Chondrocyte (in vitro differentiated cells): ENCODE measurements around the gene ASS1. TPM values are rescaled to one million over a fixed set of nuclear protein-coding genes. Genes with fewer than 3 reads are reported as not detected.

Experiments used
- DNase-seq: peaks from one replicate; pipeline ENCODE4 v3.0.0; 2021; ENCODE audit warnings: mixed read lengths, low spot score
- H3K27ac Mint-ChIP-seq: one replicate; pipeline ENCODE4 v1.8.0; 2021; ENCODE audit warnings: mild to moderate bottlenecking, moderate library complexity, mixed read lengths; ENCODE audit not compliant: unreplicated experiment
- H3K27me3 Mint-ChIP-seq: 2 replicates; pipeline ENCODE4 v1.8.0; 2021; ENCODE audit warnings: low read depth, mixed read lengths
- H3K36me3 Mint-ChIP-seq: 2 replicates; pipeline ENCODE4 v1.8.0; 2021; ENCODE audit warnings: low read depth, mixed read lengths
- H3K4me1 Mint-ChIP-seq: 2 replicates; pipeline ENCODE4 v1.8.0; 2021; ENCODE audit warnings: low read depth, mild to moderate bottlenecking, mixed read lengths
- H3K4me3 Mint-ChIP-seq: one replicate; pipeline ENCODE4 v1.8.0; 2021; ENCODE audit warnings: mild to moderate bottlenecking, moderate library complexity, mixed read lengths; ENCODE audit not compliant: unreplicated experiment
- H3K9me3 Mint-ChIP-seq: 2 replicates; pipeline ENCODE4 v1.8.0; 2021; ENCODE audit warnings: low read depth, mixed read lengths
- total RNA-seq: library from RNA; stranded (reverse); gene quantifications from 3 replicates; pipeline ENCODE4 v1.2.1, GENCODE V29; 2021
- TF ChIP-seq, protein P1 (sequence below): fragments of 200-600 bp; sonication (generic); IDR thresholded peaks from 2 replicates; pipeline ENCODE4 v1.5.0; 2021; ENCODE audit warnings: antibody characterized with exemption, mild to moderate bottlenecking, moderate library complexity

ASS1 gene
- total RNA-seq, 1 donor from 2014 or later = 193 TPM

- TF ChIP-seq, protein P1, sequence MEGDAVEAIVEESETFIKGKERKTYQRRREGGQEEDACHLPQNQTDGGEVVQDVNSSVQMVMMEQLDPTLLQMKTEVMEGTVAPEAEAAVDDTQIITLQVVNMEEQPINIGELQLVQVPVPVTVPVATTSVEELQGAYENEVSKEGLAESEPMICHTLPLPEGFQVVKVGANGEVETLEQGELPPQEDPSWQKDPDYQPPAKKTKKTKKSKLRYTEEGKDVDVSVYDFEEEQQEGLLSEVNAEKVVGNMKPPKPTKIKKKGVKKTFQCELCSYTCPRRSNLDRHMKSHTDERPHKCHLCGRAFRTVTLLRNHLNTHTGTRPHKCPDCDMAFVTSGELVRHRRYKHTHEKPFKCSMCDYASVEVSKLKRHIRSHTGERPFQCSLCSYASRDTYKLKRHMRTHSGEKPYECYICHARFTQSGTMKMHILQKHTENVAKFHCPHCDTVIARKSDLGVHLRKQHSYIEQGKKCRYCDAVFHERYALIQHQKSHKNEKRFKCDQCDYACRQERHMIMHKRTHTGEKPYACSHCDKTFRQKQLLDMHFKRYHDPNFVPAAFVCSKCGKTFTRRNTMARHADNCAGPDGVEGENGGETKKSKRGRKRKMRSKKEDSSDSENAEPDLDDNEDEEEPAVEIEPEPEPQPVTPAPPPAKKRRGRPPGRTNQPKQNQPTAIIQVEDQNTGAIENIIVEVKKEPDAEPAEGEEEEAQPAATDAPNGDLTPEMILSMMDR = no peak
- Mint-ChIP-seq H3K4me1 (no peaks in the 10 kb centered on the region), H3K27ac (no peak overlapping the region), H3K4me3 (no peak overlapping the region), H3K9me3 (no peaks in the 10 kb centered on the region), H3K27me3 (no peaks in the 10 kb centered on the region), H3K36me3 (peaks cover 12% of the 10 kb centered on the region)
- no peak for DNase-seq
These were observed 26.8 kb downstream of the ASS1 start for GRCh38 chr9:130471411-130472183.

GRCh38 chr9:130472184-130472705 is 27.5 kb downstream of the ASS1 start:
- Mint-ChIP-seq H3K36me3 (peaks cover 12% of the 10 kb centered on the region), H3K27me3 (no peaks in the 10 kb centered on the region), H3K27ac (no peak overlapping the region), H3K4me3 (no peak overlapping the region), H3K9me3 (no peaks in the 10 kb centered on the region), H3K4me1 (no peaks in the 10 kb centered on the region)
- TF ChIP-seq, protein P1 = no peak
- DNase-seq = no peak

DNA sequence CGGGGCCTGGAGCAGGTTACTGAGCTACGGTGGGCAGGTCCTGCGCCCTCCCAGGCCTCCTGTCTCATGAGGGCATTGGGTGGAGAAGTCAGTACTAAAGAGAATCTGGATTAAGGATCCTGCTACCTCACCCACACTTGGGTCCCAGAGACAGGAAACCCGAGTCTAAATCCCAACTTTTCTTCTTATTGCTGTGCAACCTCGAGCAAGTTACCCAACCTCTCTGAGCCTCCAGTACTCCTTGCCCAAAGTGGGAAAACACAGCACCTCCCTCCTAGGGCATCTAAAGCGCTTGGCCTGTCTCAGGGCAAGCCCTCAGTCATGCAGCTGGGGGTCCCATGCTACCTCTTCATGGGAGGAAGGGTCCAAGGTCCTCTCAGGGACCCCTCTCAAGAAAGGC is 28.2 kb downstream of the ASS1 start:
- DNase-seq = no peak
- Mint-ChIP-seq H3K27ac (no peak overlapping the region), H3K4me1 (no peaks in the 10 kb centered on the region), H3K9me3 (no peaks in the 10 kb centered on the region), H3K27me3 (no peaks in the 10 kb centered on the region), H3K4me3 (no peak overlapping the region), H3K36me3 (peaks cover 10% of the 10 kb centered on the region)
- TF ChIP-seq, protein P1 = no peak

GRCh38 chr9:130473566-130473965 is 28.8 kb downstream of the ASS1 start:
- Mint-ChIP-seq H3K36me3 (peaks cover 9% of the 10 kb centered on the region), H3K4me3 (no peak overlapping the region), H3K27ac (no peak overlapping the region), H3K9me3 (no peaks in the 10 kb centered on the region), H3K27me3 (no peaks in the 10 kb centered on the region), H3K4me1 (no peaks in the 10 kb centered on the region)
- TF ChIP-seq, protein P1 = no peak
- DNase-seq = no peak

- no peaks in the 10 kb centered on the region for H3K4me1 Mint-ChIP-seq
- H3K27ac Mint-ChIP-seq = no peak overlapping the region
- no peaks in the 10 kb centered on the region for H3K27me3 Mint-ChIP-seq
- peaks cover 7% of the 10 kb centered on the region for H3K36me3 Mint-ChIP-seq
- no peak for DNase-seq
- TF ChIP-seq, protein P1 = no peak
- no peaks in the 10 kb centered on the region for H3K9me3 Mint-ChIP-seq
- H3K4me3 Mint-ChIP-seq = no peak overlapping the region
These were observed 29.3 kb downstream of the ASS1 start for GRCh38 chr9:130474106-130474505.
